Panc1 (cell line): Measurements from ENCODE around the gene GLI3. TPM values are rescaled to one million over a fixed set of nuclear protein-coding genes. Genes with fewer than 3 reads are reported as not detected.

ENCODE experiments used
- ATAC-seq: fragments of 200-7000 bp; cut with Tn5 transposase; 2 replicates; pipeline ENCODE4 v1.9.1; 2020; ENCODE audit warnings: mild to moderate bottlenecking, moderate library complexity
- BruUV-seq: library from RNA; stranded (reverse); fragments of 400-500 nt; replicated peaks from 2 replicates; lab custom pipeline; 2021; lab: Mats Ljungman, UMichigan
- CTCF ChIA-PET: fragments of 300-600 bp; sonication (Branson Sonifier 250); formaldehyde crosslinking; loops from one replicate; lab custom pipeline; 2022; ENCODE audit warnings: antibody characterized with exemption; lab: Charles Lee
- POLR2A ChIA-PET: fragments of 300-600 bp; sonication (Branson Sonifier 250); formaldehyde crosslinking; loops from one replicate; lab custom pipeline; 2022; ENCODE audit warnings: antibody characterized with exemption; lab: Charles Lee
- DNase-seq: peaks from one replicate; pipeline ENCODE4 v3.0.0-alpha.2; 2010; ENCODE audit warnings: low read depth, low spot score
- H3K27ac ChIP-seq: 2 replicates; pipeline ENCODE4 v1.5.1; 2011; ENCODE audit warnings: mild to moderate bottlenecking, low read length, inconsistent platforms
- H3K27me3 ChIP-seq: fragments of 200-500 bp; sonication (Bioruptor generic); 2 replicates; pipeline ENCODE4 v1.6.0; 2014; ENCODE audit warnings: low read length, inconsistent platforms; ENCODE audit not compliant: control insufficient read depth, insufficient read depth
- H3K36me3 ChIP-seq: fragments of 200-500 bp; sonication (Bioruptor generic); 2 replicates; pipeline ENCODE4 v1.5.1; 2014; ENCODE audit warnings: inconsistent platforms, mild to moderate bottlenecking, low read length, moderate library complexity; ENCODE audit not compliant: control insufficient read depth, insufficient read depth
- H3K4me1 ChIP-seq: 2 replicates; pipeline ENCODE4 v1.5.1; 2011; ENCODE audit warnings: inconsistent platforms, mild to moderate bottlenecking, low read length, moderate library complexity; ENCODE audit not compliant: control insufficient read depth, insufficient read depth
- H3K4me3 ChIP-seq, 2 experiments: 2 replicates each; pipeline ENCODE4 v1.5.1; 2011 to 2012; ENCODE audit warnings: low read depth in 2 of 2, low read length in 2 of 2, mild to moderate bottlenecking in 2 of 2, inconsistent platforms in 1 of 2, moderate library complexity in 1 of 2
- H3K9me3 ChIP-seq: fragments of 200-500 bp; sonication (Bioruptor generic); 2 replicates; pipeline ENCODE4 v1.5.1; 2014; ENCODE audit warnings: low read depth, mild to moderate bottlenecking, inconsistent platforms, low read length, moderate library complexity; ENCODE audit not compliant: control insufficient read depth, insufficient read depth
- POLR2AphosphoS5 ChIP-seq: IDR thresholded peaks from 2 replicates; pipeline ENCODE4 v1.6.1; 2012; ENCODE audit warnings: mild to moderate bottlenecking, low read depth, low read length, moderate library complexity
- SIN3A ChIP-seq: IDR thresholded peaks from 2 replicates; pipeline ENCODE4 v1.6.1; 2012; ENCODE audit warnings: low read depth, mild to moderate bottlenecking, low read length, moderate library complexity, borderline replicate concordance; ENCODE audit not compliant: insufficient read depth
- TCF7L2 ChIP-seq: IDR thresholded peaks from 2 replicates; pipeline ENCODE4 v1.6.1; 2011; ENCODE audit warnings: mild to moderate bottlenecking, low read depth, low read length, inconsistent platforms
- in situ Hi-C: cut with HindIII; loops from 2 replicates; pipeline ENCODE4 v1.10.0; 2016; ENCODE audit warnings: low sequenced_read_pairs, low pct_unique_long_range_greater_than_20kb
- intact Hi-C: fragments of 100-400 bp; cut with micrococcal nuclease; formaldehyde crosslinking; loops from one replicate; pipeline ENCODE4 v1.10.0; 2022; ENCODE audit not compliant: unreplicated experiment
- total RNA-seq: library from RNA; stranded (reverse); gene quantifications from one replicate; pipeline ENCODE4 v1.2.1, GENCODE V29; 2021; ENCODE audit not compliant: unreplicated experiment
- TF ChIP-seq, protein P1 (sequence below): fragments of 450-650 bp; IDR thresholded peaks from 2 replicates; pipeline ENCODE4 v1.5.1; 2017; ENCODE audit warnings: mild to moderate bottlenecking
- TF ChIP-seq, protein P2 (sequence below), 2 experiments: IDR thresholded peaks; 2 replicates each; pipeline ENCODE4 v1.6.1; 2011 to 2012; ENCODE audit warnings: low read depth in 2 of 2, control low read depth in 1 of 2, low read length in 1 of 2, mild to moderate bottlenecking in 1 of 2, moderate library complexity in 1 of 2; ENCODE audit not compliant: insufficient read depth in 1 of 2

GLI3 gene
- total RNA-seq, 1 experiment from 2014 or later, result 3.7 TPM

DNA sequence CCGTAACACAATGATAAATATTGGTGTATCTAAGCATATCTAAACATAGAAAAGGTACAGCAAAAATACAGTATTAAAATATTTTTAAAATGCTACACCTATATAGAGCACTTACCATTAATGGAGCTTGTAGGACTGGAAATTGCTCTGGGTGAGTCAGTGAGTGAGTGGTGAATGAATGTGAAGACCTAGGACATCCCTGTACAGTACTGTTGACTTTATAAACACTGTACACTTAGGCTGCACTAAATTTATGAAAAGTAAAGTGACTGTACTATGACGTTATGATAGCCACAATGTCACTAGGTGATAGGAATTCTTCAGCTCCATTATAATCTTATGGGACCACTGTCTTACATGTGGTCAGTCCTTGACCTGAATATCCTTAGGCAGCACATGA is 147.0 kb downstream of the GLI3 start:
- Histone ChIP-seq H3K4me1 (peaks cover 13% of the 10 kb centered on the region), H3K27ac (no peak overlapping the region), H3K36me3 (no peaks in the 10 kb centered on the region), H3K9me3 (no peaks in the 10 kb centered on the region), H3K27me3 (no peaks in the 10 kb centered on the region), H3K4me3 (no peak overlapping the region)
- no peak for DNase-seq
- TF ChIP-seq SIN3A (no peak), TCF7L2 (no peak), POLR2AphosphoS5 (no peak)
- TF ChIP-seq, protein P1, sequence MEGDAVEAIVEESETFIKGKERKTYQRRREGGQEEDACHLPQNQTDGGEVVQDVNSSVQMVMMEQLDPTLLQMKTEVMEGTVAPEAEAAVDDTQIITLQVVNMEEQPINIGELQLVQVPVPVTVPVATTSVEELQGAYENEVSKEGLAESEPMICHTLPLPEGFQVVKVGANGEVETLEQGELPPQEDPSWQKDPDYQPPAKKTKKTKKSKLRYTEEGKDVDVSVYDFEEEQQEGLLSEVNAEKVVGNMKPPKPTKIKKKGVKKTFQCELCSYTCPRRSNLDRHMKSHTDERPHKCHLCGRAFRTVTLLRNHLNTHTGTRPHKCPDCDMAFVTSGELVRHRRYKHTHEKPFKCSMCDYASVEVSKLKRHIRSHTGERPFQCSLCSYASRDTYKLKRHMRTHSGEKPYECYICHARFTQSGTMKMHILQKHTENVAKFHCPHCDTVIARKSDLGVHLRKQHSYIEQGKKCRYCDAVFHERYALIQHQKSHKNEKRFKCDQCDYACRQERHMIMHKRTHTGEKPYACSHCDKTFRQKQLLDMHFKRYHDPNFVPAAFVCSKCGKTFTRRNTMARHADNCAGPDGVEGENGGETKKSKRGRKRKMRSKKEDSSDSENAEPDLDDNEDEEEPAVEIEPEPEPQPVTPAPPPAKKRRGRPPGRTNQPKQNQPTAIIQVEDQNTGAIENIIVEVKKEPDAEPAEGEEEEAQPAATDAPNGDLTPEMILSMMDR, result no peak
- TF ChIP-seq, protein P2, sequence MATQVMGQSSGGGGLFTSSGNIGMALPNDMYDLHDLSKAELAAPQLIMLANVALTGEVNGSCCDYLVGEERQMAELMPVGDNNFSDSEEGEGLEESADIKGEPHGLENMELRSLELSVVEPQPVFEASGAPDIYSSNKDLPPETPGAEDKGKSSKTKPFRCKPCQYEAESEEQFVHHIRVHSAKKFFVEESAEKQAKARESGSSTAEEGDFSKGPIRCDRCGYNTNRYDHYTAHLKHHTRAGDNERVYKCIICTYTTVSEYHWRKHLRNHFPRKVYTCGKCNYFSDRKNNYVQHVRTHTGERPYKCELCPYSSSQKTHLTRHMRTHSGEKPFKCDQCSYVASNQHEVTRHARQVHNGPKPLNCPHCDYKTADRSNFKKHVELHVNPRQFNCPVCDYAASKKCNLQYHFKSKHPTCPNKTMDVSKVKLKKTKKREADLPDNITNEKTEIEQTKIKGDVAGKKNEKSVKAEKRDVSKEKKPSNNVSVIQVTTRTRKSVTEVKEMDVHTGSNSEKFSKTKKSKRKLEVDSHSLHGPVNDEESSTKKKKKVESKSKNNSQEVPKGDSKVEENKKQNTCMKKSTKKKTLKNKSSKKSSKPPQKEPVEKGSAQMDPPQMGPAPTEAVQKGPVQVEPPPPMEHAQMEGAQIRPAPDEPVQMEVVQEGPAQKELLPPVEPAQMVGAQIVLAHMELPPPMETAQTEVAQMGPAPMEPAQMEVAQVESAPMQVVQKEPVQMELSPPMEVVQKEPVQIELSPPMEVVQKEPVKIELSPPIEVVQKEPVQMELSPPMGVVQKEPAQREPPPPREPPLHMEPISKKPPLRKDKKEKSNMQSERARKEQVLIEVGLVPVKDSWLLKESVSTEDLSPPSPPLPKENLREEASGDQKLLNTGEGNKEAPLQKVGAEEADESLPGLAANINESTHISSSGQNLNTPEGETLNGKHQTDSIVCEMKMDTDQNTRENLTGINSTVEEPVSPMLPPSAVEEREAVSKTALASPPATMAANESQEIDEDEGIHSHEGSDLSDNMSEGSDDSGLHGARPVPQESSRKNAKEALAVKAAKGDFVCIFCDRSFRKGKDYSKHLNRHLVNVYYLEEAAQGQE (IDR thresholded peaks at IDR 0.05; ENCODE audit: insufficient read depth in 1 of 2, low read depth in 2 of 2, low read length in 1 of 2), result no peak
- BruUV-seq, result no TSS peak
- ATAC-seq, result no peak
- ChIA-PET CTCF (no interaction called here), POLR2A (no interaction called here)
- in situ Hi-C loops (no loop called here), intact Hi-C loops (no loop called here)

DNA sequence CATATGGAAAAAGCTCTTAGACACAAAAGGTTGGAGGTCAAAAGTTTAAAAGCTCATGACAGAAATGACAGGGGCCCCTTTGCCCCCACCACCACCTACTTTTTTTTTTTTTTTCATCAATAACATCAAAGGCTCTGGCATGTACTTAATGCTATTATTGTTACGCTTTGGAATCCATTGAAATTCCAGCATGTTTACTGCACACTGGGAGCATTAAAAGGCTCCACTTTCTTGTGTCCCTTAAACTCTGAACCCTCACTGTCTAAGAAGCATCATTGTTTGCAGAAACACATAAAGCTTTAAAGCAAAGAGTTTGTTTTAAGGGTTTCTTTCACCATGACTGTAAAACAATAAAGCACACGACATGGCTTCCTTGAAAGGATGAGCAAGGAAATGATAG is 149.4 kb downstream of the GLI3 start:
- ChIA-PET CTCF (no interaction called here), POLR2A (no interaction called here)
- Histone ChIP-seq H3K27ac (no peak overlapping the region), H3K27me3 (no peaks in the 10 kb centered on the region), H3K4me3 (no peak overlapping the region), H3K4me1 (peaks cover 13% of the 10 kb centered on the region), H3K9me3 (no peaks in the 10 kb centered on the region), H3K36me3 (no peaks in the 10 kb centered on the region)
- TF ChIP-seq, protein P2 (IDR thresholded peaks at IDR 0.05; ENCODE audit: insufficient read depth in 1 of 2, low read depth in 2 of 2, low read length in 1 of 2), result no peak
- TF ChIP-seq SIN3A (no peak), TCF7L2 (no peak), POLR2AphosphoS5 (no peak)
- TF ChIP-seq, protein P1, result no peak
- no peak for ATAC-seq
- in situ Hi-C loops (no loop called here), intact Hi-C loops (no loop called here)
- DNase-seq, result no peak
- BruUV-seq, result no TSS peak
